ENCODE measurements around the gene MRPS35.

GRCh38 chr12:27672051-27672450, 38.6 kb upstream of the MRPS35 start:
- TF ChIP-seq CTCF (IDR thresholded peaks at IDR 0.05; ENCODE audit: low read depth, low read length, poor library complexity, severe bottlenecking) (no peak), EZH2phosphoT487 (IDR thresholded peaks at IDR 0.05; ENCODE audit: borderline replicate concordance, low read length) (no peak)
